Brain microvascular endothelial cell (primary cell): Measurements from ENCODE around the gene SPOCK3.

Experiments used
- DNase-seq: peaks from one replicate; pipeline ENCODE4 v3.0.0-alpha.2; 2020
- H3K27ac ChIP-seq: fragments of 250-450 bp; sonication (Bioruptor Pico); 2 replicates; pipeline ENCODE4 v1.5.1; 2020; ENCODE audit warnings: mild to moderate bottlenecking, moderate library complexity
- H3K27me3 ChIP-seq: fragments of 250-450 bp; sonication (Bioruptor Pico); replicated peaks from 2 replicates; pipeline ENCODE4 v1.5.1; 2020; ENCODE audit warnings: mild to moderate bottlenecking
- H3K36me3 ChIP-seq: fragments of 250-450 bp; sonication (Bioruptor Pico); replicated peaks from 2 replicates; pipeline ENCODE4 v1.5.1; 2020; ENCODE audit warnings: mild to moderate bottlenecking
- H3K4me3 ChIP-seq: 2 replicates; pipeline ENCODE4 v1.5.1; 2011; ENCODE audit warnings: low read depth, mild to moderate bottlenecking, control low read depth, low read length, moderate library complexity
- CTCF ChIP-seq: IDR thresholded peaks from 2 replicates; pipeline ENCODE4 v1.5.1; 2011; ENCODE audit warnings: low read depth, mild to moderate bottlenecking, moderate library complexity, low read length, control low read depth, inconsistent platforms; ENCODE audit errors: missing control alignments
- in situ Hi-C: cut with HindIII; loops from 2 replicates; pipeline ENCODE4 v1.10.0; 2017; ENCODE audit warnings: low sequenced_read_pairs, low pct_ligation_motif_present

SPOCK3 gene

GRCh38 chr4:167084321-167084720, 150.0 kb downstream of the SPOCK3 start:
- H3K27me3 ChIP-seq = no peaks in the 10 kb centered on the region
- no peak for DNase-seq
- H3K36me3 ChIP-seq = no peaks in the 10 kb centered on the region
- H3K4me3 ChIP-seq = no peak overlapping the region
- TF ChIP-seq CTCF = no peak
- H3K27ac ChIP-seq = no peak overlapping the region
- in situ Hi-C loops = no loop called here

DNA sequence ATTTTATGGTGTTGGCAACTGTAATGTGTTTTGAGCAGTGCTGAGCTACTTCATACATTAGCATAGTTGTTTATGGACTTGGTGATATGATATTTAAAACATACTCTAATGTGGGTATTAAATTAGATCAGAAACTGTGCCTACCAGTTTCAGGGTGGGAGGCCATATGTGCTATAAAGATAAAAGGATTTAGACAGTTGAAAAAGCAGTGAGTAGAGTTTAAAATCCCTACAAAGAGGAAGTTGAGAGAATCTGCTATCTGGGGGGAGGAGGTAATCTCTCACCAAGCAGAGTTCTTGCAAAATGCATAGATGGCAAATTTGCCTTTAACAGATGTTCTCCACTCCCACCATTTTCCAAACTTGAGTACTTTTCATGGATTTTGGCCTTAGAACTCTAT, 154.5 kb downstream of the SPOCK3 start:
- H3K4me3 ChIP-seq = no peak overlapping the region
- no peak overlapping the region for H3K27ac ChIP-seq
- no peaks in the 10 kb centered on the region for H3K36me3 ChIP-seq
- no peaks in the 10 kb centered on the region for H3K27me3 ChIP-seq
- no peak for TF ChIP-seq CTCF
- DNase-seq = no peak
- in situ Hi-C loops = no loop called here

GRCh38 chr4:167052631-167053091, 181.6 kb downstream of the SPOCK3 start:
- in situ Hi-C loops = no loop called here
- H3K36me3 ChIP-seq = no peaks in the 10 kb centered on the region
- no peak overlapping the region for H3K27ac ChIP-seq
- DNase-seq = no peak
- H3K4me3 ChIP-seq = no peak overlapping the region
- TF ChIP-seq CTCF = no peak
- H3K27me3 ChIP-seq = no peaks in the 10 kb centered on the region

GRCh38 chr4:167049257-167049656, 185.0 kb downstream of the SPOCK3 start:
- H3K27me3 ChIP-seq = no peaks in the 10 kb centered on the region
- no peaks in the 10 kb centered on the region for H3K36me3 ChIP-seq
- no peak for TF ChIP-seq CTCF
- no peak overlapping the region for H3K4me3 ChIP-seq
- no peak for DNase-seq
- no peak overlapping the region for H3K27ac ChIP-seq
- in situ Hi-C loops = no loop called here

DNA sequence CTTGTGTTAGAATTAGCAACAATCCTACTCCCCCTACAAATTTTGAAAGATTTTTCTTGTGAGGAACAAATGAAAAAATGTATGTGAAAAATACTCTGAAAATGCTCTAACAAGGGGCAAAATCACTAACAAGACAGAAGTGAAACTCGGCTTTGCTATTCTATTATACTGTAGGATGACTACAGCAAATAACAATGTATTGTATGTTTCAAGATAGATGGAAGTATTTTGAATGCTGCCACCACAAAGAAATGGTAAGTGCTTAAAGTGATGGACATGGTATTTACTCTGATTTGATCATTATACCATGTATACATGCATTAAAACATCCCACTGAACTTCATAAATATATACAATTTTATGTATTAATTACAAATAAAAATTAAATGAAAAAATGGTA, 192.8 kb downstream of the SPOCK3 start:
- Histone ChIP-seq H3K27me3 (no peaks in the 10 kb centered on the region), H3K36me3 (no peaks in the 10 kb centered on the region), H3K27ac (no peak overlapping the region), H3K4me3 (no peak overlapping the region)
- in situ Hi-C loops = no loop called here
- DNase-seq = no peak
- TF ChIP-seq CTCF = no peak

DNA sequence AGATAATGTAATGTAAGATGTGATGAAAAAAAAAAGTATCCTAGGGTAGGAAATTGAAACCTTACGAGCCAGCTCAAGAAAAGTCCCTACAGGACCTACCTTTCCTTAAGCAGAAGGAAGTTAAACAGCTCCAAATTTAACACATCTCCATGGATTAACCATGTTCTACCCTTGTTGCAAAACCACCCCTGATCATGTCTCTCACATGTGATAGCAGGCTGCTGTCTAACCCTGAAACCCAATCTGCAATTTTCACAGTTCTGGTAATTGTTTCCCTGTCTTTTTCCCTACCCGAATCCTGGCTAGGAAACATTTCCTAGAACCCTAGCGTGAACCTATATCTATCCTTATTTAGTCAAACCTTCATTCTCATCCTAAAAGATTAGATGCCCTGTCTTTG, 198.9 kb downstream of the SPOCK3 start:
- no peaks in the 10 kb centered on the region for H3K36me3 ChIP-seq
- TF ChIP-seq CTCF = no peak

More for the DNA sequence above, 198.9 kb downstream of the SPOCK3 start:
- Histone ChIP-seq H3K27ac (no peak overlapping the region), H3K27me3 (no peaks in the 10 kb centered on the region), H3K4me3 (no peak overlapping the region)
- in situ Hi-C loops = no loop called here
- no peak for DNase-seq
